Tibial nerve (tissue), 4 donors: ENCODE data around the gene PAPPA2.

Source experiments
- CTCF ChIP-seq, 5 experiments: fragments of 200-600 bp in 3 of 5; fragments of 450-650 bp in 2 of 5; sonication (generic) in 3 of 5; IDR thresholded peaks; one replicate each; pipeline ENCODE4 v1.5.1; 2016 to 2019; ENCODE audit warnings: antibody characterized with exemption in 5 of 5, mild to moderate bottlenecking in 3 of 5, moderate library complexity in 2 of 5
- EP300 ChIP-seq, 2 donors: sonication (generic); formaldehyde crosslinking; IDR thresholded peaks; one replicate each; pipeline ENCODE4 v1.6.1; 2017; ENCODE audit warnings: antibody characterized with exemption in 2 of 2, mild to moderate bottlenecking in 1 of 2

DNA sequence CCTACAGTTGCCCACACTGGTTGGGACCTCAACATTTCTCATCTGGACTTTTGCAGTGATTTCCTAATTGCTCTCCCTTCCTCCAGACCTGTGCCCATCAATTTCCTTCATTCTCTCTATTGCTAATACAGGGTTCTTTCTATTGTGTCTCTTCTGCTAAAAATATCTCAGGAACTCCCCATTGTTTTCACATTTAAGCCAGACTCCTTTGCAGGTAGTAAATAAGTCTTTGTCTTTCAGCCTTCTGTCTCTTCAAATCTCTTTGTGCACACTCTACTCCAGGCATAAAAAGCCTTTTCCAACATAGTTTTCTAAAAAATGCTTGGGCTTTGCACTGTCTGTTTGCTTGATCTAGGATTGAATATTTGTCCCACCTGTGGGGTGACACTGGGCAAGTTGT, 340.6 kb downstream of the PAPPA2 start:
- TF ChIP-seq CTCF (IDR thresholded peaks at IDR 0.05): no peak
- no peak for TF ChIP-seq EP300 (IDR thresholded peaks at IDR 0.05)
